Peyer's patch (tissue), 4 donors: ENCODE results near the gene PPP2R1B.

Experiments used
- POLR2A ChIP-seq, 2 donors: fragments of 450-650 bp; IDR thresholded peaks; one replicate each; pipeline ENCODE4 v1.5.1; 2017; ENCODE audit warnings: antibody characterized with exemption in 2 of 2, mild to moderate bottlenecking in 2 of 2, moderate library complexity in 2 of 2
- TF ChIP-seq, protein P1 (sequence below), 6 experiments: fragments of 450-650 bp in 4 of 6; fragments of 200-600 bp in 2 of 6; sonication (generic) in 1 of 6; IDR thresholded peaks; one replicate each; pipeline ENCODE4 v1.5.1; 2017 to 2019; ENCODE audit warnings: antibody characterized with exemption in 6 of 6, mild to moderate bottlenecking in 3 of 6, moderate library complexity in 1 of 6

DNA sequence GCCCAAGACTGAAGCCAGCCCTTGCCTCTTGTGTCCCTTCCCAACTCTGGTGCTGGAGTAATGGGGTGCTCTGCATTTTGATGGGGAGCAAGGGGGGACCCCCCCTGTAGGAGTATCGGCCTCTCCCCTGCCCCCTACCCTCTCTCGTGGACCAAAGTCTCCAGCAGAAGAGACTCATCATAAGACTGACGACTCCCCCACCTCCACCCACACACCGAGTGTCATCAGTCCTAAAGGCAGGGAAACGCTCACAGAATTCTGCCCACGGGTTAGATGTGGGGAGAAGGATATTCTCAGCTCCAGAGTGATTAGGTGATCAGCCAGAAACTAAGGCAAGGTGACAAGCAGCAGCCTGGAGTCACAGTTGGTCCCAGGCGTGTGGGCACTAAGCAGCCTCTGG lies 38.8 kb downstream of the PPP2R1B start:
- TF ChIP-seq, protein P1, sequence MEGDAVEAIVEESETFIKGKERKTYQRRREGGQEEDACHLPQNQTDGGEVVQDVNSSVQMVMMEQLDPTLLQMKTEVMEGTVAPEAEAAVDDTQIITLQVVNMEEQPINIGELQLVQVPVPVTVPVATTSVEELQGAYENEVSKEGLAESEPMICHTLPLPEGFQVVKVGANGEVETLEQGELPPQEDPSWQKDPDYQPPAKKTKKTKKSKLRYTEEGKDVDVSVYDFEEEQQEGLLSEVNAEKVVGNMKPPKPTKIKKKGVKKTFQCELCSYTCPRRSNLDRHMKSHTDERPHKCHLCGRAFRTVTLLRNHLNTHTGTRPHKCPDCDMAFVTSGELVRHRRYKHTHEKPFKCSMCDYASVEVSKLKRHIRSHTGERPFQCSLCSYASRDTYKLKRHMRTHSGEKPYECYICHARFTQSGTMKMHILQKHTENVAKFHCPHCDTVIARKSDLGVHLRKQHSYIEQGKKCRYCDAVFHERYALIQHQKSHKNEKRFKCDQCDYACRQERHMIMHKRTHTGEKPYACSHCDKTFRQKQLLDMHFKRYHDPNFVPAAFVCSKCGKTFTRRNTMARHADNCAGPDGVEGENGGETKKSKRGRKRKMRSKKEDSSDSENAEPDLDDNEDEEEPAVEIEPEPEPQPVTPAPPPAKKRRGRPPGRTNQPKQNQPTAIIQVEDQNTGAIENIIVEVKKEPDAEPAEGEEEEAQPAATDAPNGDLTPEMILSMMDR (IDR thresholded peaks at IDR 0.05): no peak
- no peak for TF ChIP-seq POLR2A (IDR thresholded peaks at IDR 0.05)
